ENCODE results near the gene CLSTN1. TPM values are rescaled to one million over a fixed set of nuclear protein-coding genes. Genes with fewer than 3 reads are reported as not detected.
"Not testable (repeated sequence)": the region's sequence is repeated elsewhere in the genome, so short reads cannot be mapped to it uniquely, and the experiment has no call there.

The CLSTN1 gene
- total RNA-seq, 1 donor = 42.9 TPM

DNA sequence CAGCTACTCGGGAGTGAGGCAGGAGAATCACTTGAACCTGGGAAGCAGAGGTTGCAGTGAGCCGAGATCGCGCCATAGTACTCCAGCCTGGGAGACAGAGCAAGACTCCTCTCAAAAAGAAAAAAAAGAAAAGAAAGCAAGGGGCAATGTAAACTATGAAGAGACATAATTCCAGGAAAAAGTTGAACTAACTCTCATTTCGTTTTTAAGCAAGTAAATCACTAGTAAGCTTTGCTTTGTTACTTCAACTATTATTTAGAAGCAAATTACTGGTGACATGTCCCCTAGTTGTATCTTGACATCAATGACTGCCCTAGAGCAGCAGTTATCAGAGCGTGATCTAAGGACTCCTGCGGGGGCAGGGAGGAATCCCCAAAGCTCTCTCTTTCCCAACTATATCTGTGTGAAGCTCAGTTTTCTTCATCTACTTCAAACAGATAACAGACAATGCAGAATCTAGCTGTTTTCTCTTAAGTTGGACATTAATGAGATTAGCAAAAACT lies 18.7 kb downstream of the CLSTN1 start:
- no peaks in the 10 kb centered on the region for H3K9me3 ChIP-seq (ENCODE audit: low read depth, low read length)
- no peak overlapping the region for H3K4me3 ChIP-seq (ENCODE audit: low read length)
- no peaks in the 10 kb centered on the region for H3K27me3 ChIP-seq (ENCODE audit: insufficient read depth, low read length)
- H3K4me1 ChIP-seq (ENCODE audit: insufficient read depth, low read length) = peaks cover 12% of the 10 kb centered on the region

DNA sequence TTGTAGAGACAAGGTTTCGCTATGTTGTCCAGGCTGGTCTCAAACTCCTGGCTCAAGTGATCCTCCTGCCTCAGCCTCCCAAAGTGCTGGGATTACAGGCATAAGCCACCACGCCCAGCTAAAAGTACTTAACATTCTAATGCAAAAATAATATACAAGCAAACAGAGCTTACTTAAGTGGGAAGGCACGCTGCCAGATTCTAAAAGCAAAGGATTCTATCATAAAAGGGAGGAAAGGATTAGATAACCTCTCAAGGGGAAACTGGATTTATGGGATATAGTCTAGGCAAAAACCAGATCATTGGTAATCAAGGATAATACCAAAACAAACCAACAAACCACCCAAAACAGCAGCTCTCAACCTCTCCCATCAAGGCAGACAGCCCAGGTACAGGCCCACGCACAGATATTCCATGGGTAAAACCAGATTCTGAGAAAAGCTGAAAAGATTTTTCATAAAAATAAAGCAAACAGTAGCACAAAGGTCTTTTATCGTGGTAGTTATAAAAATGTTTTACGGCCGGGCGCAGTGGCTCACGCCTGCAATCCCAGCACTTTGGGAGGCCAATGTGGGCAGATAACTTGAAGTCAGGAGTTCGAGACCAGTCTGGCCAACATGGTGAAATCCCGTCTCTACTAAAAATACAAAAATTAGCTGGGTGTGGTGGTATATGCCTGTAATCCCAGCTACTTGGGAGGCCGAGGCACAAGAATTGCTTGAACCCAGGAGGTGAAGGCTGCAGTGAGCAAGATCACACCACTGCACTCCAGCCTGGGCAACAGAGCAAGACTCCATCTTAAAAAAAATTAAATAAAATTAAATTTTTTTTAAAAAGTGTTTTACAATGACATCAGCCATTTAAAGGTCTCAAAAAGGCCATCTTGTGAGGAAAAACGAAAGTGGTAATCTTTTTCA lies 20.5 kb downstream of the CLSTN1 start:
- not testable (repeated sequence) for H3K9me3 ChIP-seq (ENCODE audit: low read depth, low read length); H3K4me3 ChIP-seq (ENCODE audit: low read length); H3K27me3 ChIP-seq (ENCODE audit: insufficient read depth, low read length)
- H3K4me1 ChIP-seq (ENCODE audit: insufficient read depth, low read length) = peaks cover 26% of the 10 kb centered on the region

DNA sequence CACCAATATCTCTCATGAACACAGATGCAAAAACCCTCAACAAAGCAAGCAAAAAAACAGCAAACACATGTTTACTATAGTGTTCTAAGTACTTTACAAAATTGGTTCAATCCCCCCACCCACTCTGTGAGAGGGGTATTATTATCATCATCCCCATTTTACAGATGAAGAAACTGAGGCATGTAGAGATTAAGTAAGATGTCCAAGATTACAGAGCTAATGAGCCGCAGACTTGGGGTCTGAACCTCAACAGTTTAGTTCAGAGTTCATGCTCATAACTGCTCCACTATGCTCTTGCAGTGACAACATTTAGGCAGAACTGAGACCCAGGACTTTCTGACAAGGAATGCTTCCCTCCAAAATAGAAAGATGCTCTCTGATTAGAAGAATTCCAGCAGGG lies 21.9 kb downstream of the CLSTN1 start:
- no peak overlapping the region for H3K4me3 ChIP-seq (ENCODE audit: low read length)
- H3K27me3 ChIP-seq (ENCODE audit: insufficient read depth, low read length) = no peaks in the 10 kb centered on the region
- H3K4me1 ChIP-seq (ENCODE audit: insufficient read depth, low read length) = peaks cover 28% of the 10 kb centered on the region
- no peaks in the 10 kb centered on the region for H3K9me3 ChIP-seq (ENCODE audit: low read depth, low read length)

DNA sequence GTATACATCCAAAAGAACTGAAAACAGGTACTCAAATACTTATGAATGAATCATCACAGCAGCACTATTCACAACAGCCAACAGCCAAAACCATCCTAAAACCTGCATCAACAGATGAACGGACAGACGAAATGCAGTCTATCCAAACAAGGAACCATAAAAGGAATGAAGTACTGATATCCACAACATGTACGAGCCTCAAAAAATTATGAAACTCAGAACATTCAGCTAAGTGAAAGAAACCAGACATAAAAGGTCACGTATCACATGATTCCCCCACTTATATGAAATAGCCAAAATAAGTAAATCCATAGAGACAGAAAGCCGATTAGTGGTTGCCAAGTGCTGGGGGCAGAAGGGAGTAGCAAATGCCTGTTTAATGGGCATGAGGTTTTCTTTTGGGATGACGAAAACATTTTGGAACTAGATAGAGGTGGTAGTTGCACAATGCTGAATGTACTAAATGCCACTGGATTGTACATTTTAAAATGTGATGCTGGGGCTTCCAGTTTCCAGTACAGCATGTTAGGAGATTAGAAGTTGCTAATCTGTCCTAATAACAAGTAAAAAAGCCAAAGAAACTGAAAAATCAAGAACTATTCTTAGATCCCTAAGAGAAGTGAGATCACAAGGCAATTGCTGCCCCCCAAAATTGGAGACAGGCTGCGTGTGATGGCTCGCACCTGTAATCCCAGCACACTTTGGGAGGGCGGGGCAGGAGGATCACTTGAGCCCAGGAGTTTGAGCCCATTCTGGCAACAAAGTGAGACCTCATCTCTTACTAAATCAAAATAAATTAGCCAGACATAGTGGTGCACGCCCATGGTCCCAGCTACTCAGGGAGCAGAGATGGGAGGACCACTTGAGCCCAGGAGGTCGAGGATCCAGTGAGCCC lies 25.3 kb downstream of the CLSTN1 start:
- H3K9me3 ChIP-seq (ENCODE audit: low read depth, low read length) = no peaks in the 10 kb centered on the region
- no peak overlapping the region for H3K4me3 ChIP-seq (ENCODE audit: low read length)
- peaks cover 32% of the 10 kb centered on the region for H3K4me1 ChIP-seq (ENCODE audit: insufficient read depth, low read length)
- H3K27me3 ChIP-seq (ENCODE audit: insufficient read depth, low read length) = no peaks in the 10 kb centered on the region

DNA sequence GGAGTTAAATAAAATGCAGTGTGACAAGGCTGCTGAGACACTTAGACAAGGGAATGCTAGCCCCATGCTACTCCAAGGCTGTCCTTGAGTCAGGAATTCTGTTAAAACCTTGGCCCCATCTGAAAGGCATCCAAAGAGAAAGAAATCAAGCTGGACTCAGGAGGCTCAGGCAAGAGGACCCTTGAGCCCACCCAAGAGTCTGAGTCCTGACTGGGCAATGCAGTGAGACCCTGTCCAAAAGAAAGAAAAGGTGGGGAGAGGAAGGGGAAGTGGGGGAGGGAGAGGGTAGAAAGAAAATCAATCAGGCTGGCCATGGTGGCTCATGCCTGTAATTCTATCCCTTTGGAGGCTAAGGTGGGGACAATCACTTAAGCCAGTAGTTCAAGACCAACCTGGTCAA lies 26.7 kb downstream of the CLSTN1 start:
- Histone ChIP-seq H3K9me3 (ENCODE audit: low read depth, low read length) (no peaks in the 10 kb centered on the region), H3K4me1 (ENCODE audit: insufficient read depth, low read length) (peaks cover 23% of the 10 kb centered on the region), H3K4me3 (ENCODE audit: low read length) (no peak overlapping the region), H3K27me3 (ENCODE audit: insufficient read depth, low read length) (no peaks in the 10 kb centered on the region)

DNA sequence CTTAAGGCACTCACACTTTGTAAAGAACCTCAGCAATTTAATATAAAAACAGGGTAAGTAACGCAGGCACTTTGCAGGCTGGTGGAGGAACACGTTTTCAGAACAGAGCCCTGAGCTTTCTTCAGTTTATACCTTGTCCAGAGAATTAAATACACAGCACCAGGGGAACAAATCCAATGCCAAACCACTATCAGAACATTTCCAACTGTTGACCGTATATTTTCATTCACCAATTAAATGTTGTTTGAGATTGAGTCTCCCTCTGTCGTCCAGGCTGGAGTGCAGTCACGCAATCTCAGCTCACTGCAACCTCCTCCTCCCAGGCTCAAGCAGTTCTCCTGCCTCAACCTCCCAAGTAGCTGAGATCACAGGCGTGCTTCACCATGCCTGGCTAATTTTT lies 29.7 kb downstream of the CLSTN1 start:
- no peaks in the 10 kb centered on the region for H3K9me3 ChIP-seq (ENCODE audit: low read depth, low read length)
- H3K4me1 ChIP-seq (ENCODE audit: insufficient read depth, low read length) = peaks cover 15% of the 10 kb centered on the region
- no peak overlapping the region for H3K4me3 ChIP-seq (ENCODE audit: low read length)
- H3K27me3 ChIP-seq (ENCODE audit: insufficient read depth, low read length) = no peaks in the 10 kb centered on the region

DNA sequence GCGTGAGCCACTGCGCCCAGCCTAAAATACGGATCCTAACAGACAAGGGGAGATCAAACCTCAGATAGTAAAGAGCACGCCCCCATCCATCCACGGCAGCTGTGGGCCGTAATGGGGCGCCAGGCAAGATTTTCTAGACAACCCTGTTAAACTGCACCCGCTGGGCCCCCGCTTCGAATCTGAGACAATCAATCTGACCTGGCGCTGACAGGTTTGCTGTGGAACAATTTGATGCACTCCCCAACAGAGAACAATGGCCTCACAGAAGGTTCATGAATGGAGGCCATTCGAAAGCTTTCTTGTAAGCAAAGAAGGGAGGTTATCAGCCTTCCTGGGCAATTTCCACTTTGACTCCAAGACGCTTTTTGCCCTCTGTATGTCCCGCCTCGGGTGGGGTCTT lies 30.5 kb downstream of the CLSTN1 start:
- Histone ChIP-seq H3K9me3 (ENCODE audit: low read depth, low read length) (no peaks in the 10 kb centered on the region), H3K4me1 (ENCODE audit: insufficient read depth, low read length) (peaks cover 8% of the 10 kb centered on the region), H3K27me3 (ENCODE audit: insufficient read depth, low read length) (no peaks in the 10 kb centered on the region), H3K4me3 (ENCODE audit: low read length) (no peak overlapping the region)

DNA sequence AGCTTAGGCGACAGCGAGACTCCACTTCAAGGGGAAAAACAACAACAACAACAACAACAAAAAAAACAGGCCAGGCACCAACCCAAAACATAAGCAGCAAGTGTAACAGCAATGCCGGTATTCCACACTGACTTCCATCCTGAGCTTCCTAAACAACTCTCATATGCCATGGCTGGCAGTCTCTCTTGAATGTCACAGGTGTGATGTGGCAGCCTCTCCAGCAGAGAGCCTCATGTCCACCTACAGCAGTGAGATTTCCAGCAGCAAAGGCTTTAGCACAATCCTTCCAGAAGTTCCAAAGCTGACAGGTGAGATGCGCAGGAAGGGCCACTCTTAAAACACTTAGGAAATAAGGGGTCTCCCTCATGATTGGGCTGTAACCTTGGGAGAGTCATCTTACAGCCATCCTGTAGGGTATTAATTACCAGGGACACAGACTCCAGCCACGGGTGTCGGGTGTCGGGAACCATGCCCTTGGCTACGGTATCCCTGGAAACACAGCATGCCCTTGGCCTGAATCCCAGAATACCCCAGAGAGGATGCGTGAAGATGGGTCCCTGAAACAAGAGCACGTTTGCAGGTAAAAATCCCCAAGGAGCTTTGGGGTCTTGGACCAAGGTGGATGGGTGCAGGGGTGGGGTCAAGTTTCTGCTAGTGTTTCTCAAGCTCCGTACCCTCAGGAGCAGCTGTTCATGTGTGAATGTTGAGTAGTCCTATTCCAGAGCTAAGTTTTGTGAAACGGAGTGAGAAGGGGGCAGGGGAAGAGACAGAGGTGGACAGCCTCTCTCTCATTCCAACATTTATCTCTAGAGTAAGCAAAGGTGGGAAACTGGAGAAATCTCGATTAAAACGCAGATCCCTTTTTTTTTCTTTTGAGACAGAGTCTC lies 31.4 kb downstream of the CLSTN1 start:
- Histone ChIP-seq H3K9me3 (ENCODE audit: low read depth, low read length) (no peaks in the 10 kb centered on the region), H3K4me3 (ENCODE audit: low read length) (no peak overlapping the region), H3K27me3 (ENCODE audit: insufficient read depth, low read length) (no peaks in the 10 kb centered on the region), H3K4me1 (ENCODE audit: insufficient read depth, low read length) (peaks cover 15% of the 10 kb centered on the region)

DNA sequence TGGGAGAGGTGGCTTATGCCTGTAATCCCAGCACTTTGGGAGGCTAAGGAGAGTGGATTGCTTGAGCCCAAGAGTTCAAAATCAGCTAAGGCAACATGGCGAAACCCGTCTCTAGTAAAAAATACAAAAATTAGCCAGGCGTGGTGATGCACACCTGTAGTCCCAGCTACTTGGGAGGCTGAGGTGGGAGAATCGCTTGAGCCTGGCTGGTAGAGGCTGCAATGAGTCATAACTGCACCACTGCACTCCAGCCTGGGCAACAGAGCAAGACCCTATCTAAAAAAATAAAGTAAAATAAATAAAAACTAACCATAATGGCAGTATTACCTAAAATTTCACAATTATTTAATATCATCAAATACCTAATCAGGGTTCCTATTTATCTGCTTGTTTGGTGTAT lies 34.1 kb downstream of the CLSTN1 start:
- H3K9me3 ChIP-seq (ENCODE audit: low read depth, low read length); H3K4me3 ChIP-seq (ENCODE audit: low read length); H3K27me3 ChIP-seq (ENCODE audit: insufficient read depth, low read length): not testable (repeated sequence)
- peaks cover 27% of the 10 kb centered on the region for H3K4me1 ChIP-seq (ENCODE audit: insufficient read depth, low read length)

DNA sequence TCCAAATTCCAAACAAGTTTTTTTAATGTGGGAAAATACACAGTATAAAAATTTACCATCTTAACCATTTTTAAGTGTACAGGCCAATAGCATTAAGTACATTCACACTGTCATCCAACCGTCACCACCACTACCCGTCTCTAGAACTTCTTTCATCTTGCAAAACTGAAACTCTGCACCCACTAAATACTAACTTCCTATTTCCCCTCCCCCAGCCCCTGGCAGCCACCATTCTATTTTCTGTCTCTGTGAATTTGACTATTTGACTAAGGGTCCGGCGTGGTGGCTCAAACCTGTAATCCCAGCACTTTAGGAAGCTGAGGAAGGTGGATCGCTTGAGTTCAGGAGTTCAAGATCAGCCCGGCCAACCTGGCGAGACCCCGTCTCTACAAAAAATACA lies 36.1 kb downstream of the CLSTN1 start:
- H3K4me3 ChIP-seq (ENCODE audit: low read length) = no peak overlapping the region
- no peaks in the 10 kb centered on the region for H3K27me3 ChIP-seq (ENCODE audit: insufficient read depth, low read length)
- H3K4me1 ChIP-seq (ENCODE audit: insufficient read depth, low read length) = peaks cover 26% of the 10 kb centered on the region
- H3K9me3 ChIP-seq (ENCODE audit: low read depth, low read length) = no peaks in the 10 kb centered on the region

DNA sequence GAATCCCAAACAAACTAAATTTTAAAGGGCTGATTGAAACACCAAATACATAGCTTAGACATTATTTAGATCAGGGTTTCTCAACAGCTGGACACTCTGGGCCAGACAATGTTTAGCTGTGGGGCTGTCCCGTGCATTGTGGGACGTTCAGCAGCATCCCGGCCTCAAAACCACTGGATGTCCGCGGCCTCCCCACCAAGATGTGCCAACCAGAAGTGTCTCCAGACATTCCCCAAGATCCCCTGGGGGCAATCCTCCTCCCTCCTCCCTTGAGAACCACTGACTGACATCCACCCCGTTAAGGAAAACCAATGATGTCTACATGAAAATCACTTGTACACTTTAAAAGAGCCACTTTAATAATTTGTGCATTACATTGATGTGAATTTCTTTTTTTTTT lies 38.4 kb downstream of the CLSTN1 start:
- H3K4me1 ChIP-seq (ENCODE audit: insufficient read depth, low read length) = peaks cover 26% of the 10 kb centered on the region
- H3K27me3 ChIP-seq (ENCODE audit: insufficient read depth, low read length) = no peaks in the 10 kb centered on the region
- no peak overlapping the region for H3K4me3 ChIP-seq (ENCODE audit: low read length)
- H3K9me3 ChIP-seq (ENCODE audit: low read depth, low read length) = no peaks in the 10 kb centered on the region

DNA sequence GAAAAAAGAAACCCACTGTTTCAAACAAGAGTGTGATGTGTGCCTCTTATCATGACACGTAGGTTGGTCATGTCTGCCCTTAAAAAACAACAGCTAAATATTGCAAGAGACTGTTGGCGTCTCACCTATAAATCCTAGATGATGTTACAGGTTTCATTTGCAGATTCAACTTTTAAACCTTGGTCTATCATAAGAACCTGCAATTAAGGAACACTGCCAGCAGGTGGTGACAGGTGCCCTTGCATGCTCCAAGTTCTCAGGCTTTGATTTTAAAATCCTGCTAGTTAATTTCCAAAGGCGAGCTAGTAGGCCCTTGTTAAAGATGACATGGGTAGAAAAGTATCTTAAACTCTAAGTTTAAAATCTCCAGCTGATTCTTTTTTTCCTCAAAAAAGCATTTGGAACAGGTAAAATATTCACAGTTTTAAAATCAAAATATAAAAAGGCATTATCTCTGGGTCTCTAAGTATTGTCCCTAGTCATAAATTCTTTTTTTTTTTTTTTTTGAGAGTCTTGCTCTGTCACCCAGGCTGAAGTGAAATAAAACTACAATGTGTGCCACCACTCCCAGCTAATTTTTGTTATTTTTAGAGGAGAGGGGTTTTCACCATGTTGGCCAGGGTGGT lies 39.1 kb downstream of the CLSTN1 start:
- H3K4me1 ChIP-seq (ENCODE audit: insufficient read depth, low read length) = peaks cover 26% of the 10 kb centered on the region
- H3K27me3 ChIP-seq (ENCODE audit: insufficient read depth, low read length) = no peaks in the 10 kb centered on the region
- H3K4me3 ChIP-seq (ENCODE audit: low read length) = no peak overlapping the region
- no peaks in the 10 kb centered on the region for H3K9me3 ChIP-seq (ENCODE audit: low read depth, low read length)

DNA sequence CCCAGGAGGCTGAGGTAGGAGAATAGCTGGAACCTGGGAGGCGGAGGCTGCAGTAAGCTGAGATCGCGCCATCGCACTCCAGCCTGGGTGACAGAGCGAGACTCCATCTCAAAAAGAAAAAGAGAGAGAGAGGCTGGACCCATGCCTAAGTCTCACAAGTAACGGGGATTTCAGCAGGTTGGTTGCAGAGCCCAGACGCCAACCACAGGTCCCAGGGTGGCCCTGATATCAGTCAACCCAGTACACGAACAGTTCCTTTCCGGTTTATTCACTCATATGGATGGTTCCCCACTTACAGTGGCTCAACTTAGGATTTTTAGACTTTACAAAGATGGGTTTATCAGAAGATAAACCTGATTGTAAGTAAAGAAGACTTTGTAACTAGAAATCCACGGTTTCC lies 40.9 kb downstream of the CLSTN1 start:
- Histone ChIP-seq H3K4me3 (ENCODE audit: low read length) (no peak overlapping the region), H3K9me3 (ENCODE audit: low read depth, low read length) (no peaks in the 10 kb centered on the region), H3K4me1 (ENCODE audit: insufficient read depth, low read length) (peaks cover 22% of the 10 kb centered on the region), H3K27me3 (ENCODE audit: insufficient read depth, low read length) (no peaks in the 10 kb centered on the region)

DNA sequence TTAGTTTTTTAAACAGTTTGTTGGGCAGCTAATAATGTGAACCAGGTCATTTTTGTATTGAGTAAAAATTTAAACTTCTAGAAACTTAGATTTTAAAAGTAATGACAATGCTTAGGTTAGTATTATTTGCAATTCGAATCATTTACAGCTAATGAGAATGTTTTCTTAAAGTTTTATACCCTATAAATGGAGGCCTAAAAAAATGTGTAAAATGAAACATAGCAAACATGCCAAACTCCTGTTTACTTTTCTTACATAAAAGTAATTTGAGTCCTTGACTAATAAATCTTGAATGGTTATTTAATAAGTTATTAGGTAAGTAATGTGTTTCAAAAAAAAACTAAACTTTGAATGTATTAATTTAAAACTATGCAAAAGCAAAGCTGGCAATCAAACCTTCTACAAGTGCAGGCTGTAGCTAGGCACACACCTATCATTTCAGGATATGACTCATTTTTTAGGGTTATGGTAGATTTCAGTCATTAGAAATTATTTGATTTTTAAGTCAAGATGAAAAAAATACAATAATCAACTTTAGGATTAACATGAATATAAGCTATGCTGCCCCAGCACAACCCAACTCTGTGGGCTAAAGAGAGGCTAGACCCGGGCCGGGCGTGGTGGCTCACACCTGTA lies 41.5 kb downstream of the CLSTN1 start:
- Histone ChIP-seq H3K4me3 (ENCODE audit: low read length) (no peak overlapping the region), H3K27me3 (ENCODE audit: insufficient read depth, low read length) (no peaks in the 10 kb centered on the region), H3K9me3 (ENCODE audit: low read depth, low read length) (no peaks in the 10 kb centered on the region), H3K4me1 (ENCODE audit: insufficient read depth, low read length) (peaks cover 15% of the 10 kb centered on the region)

Measured in mononuclear cell (primary cell).